Upper lobe of left lung (tissue), 6 donors: ENCODE results near the gene ASB9. TPM values are rescaled to one million over a fixed set of nuclear protein-coding genes. Genes with fewer than 3 reads are reported as not detected.

Experiments
- ATAC-seq, 2 donors: fragments of 200-7000 bp; cut with Tn5 transposase; one replicate each; pipeline ENCODE4 v1.9.1; 2022; ENCODE audit warnings: mild to moderate bottlenecking in 2 of 2, moderate library complexity in 2 of 2; ENCODE audit not compliant: low FRiP score in 2 of 2
- DNase-seq, 2 donors: peaks; one replicate each; pipeline ENCODE4 v3.0.0-alpha.2; 2019 to 2020
- H3K27ac ChIP-seq, 4 donors: fragments of 200-600 bp; sonication (generic); one replicate each; pipeline ENCODE4 v1.5.1; 2016 to 2019
- H3K27me3 ChIP-seq, 4 donors: fragments of 200-600 bp; sonication (generic); one replicate each; pipeline ENCODE4 v1.5.1; 2017 to 2019
- H3K36me3 ChIP-seq, 4 donors: fragments of 200-600 bp; sonication (generic); one replicate each; pipeline ENCODE4 v1.5.1; 2016 to 2019
- H3K4me1 ChIP-seq, 4 donors: fragments of 200-600 bp; sonication (generic); one replicate each; pipeline ENCODE4 v1.5.1; 2018 to 2019
- H3K4me3 ChIP-seq, 4 donors: fragments of 200-600 bp; sonication (generic); one replicate each; pipeline ENCODE4 v1.5.1; 2017 to 2019; ENCODE audit warnings: mild to moderate bottlenecking in 2 of 4, moderate library complexity in 1 of 4
- H3K9me3 ChIP-seq, 4 donors: fragments of 200-600 bp; sonication (generic); one replicate each; pipeline ENCODE4 v1.5.1; 2018 to 2019
- EP300 ChIP-seq, 4 donors: sonication (generic); formaldehyde crosslinking; IDR thresholded peaks; one replicate each; pipeline ENCODE4 v1.5.1; 2017; ENCODE audit warnings: antibody characterized with exemption in 4 of 4, control low read depth in 2 of 4
- POLR2A ChIP-seq, 4 donors: fragments of 450-650 bp; IDR thresholded peaks; one replicate each; pipeline ENCODE4 v1.5.1; 2016 to 2017; ENCODE audit warnings: antibody characterized with exemption in 4 of 4, mild to moderate bottlenecking in 2 of 4
- POLR2AphosphoS5 ChIP-seq, 2 donors: sonication (generic); formaldehyde crosslinking; IDR thresholded peaks; one replicate each; pipeline ENCODE4 v1.5.1; 2017; ENCODE audit warnings: antibody characterized with exemption in 2 of 2
- WGBS, 2 donors: methylation state at CpG; one replicate each; pipeline ENCODE4 v1.1.5; 2017 to 2018; 5-methylcytosine and 5-hydroxymethylcytosine counted together
- total RNA-seq, 6 donors: library from RNA; depleted of rRNA in 4 of 6; stranded (reverse); fragments of >200 nt in 4 of 6; gene quantifications; one replicate each; pipeline versions ENCODE4 v1.1.0 to v1.2.1, GENCODE V29; 2016 to 2021
- TF ChIP-seq, protein P1 (sequence below), 6 experiments: fragments of 450-650 bp in 4 of 6; fragments of 200-600 bp in 2 of 6; sonication (generic) in 2 of 6; IDR thresholded peaks; one replicate each; pipeline ENCODE4 v1.5.1; 2016 to 2019; ENCODE audit warnings: antibody characterized with exemption in 6 of 6
- donor health status: DM: no; HTN: no; CAD: no; lungs with moderate emphysema.
- donor health status: DM: no; HTN: yes; CAD: no; lungs with severe emphysema.

The ASB9 gene, protein sequence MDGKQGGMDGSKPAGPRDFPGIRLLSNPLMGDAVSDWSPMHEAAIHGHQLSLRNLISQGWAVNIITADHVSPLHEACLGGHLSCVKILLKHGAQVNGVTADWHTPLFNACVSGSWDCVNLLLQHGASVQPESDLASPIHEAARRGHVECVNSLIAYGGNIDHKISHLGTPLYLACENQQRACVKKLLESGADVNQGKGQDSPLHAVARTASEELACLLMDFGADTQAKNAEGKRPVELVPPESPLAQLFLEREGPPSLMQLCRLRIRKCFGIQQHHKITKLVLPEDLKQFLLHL
- 1 to 10 TPM; 3.0 to 6.2 (median 3.6) TPM for total RNA-seq

DNA sequence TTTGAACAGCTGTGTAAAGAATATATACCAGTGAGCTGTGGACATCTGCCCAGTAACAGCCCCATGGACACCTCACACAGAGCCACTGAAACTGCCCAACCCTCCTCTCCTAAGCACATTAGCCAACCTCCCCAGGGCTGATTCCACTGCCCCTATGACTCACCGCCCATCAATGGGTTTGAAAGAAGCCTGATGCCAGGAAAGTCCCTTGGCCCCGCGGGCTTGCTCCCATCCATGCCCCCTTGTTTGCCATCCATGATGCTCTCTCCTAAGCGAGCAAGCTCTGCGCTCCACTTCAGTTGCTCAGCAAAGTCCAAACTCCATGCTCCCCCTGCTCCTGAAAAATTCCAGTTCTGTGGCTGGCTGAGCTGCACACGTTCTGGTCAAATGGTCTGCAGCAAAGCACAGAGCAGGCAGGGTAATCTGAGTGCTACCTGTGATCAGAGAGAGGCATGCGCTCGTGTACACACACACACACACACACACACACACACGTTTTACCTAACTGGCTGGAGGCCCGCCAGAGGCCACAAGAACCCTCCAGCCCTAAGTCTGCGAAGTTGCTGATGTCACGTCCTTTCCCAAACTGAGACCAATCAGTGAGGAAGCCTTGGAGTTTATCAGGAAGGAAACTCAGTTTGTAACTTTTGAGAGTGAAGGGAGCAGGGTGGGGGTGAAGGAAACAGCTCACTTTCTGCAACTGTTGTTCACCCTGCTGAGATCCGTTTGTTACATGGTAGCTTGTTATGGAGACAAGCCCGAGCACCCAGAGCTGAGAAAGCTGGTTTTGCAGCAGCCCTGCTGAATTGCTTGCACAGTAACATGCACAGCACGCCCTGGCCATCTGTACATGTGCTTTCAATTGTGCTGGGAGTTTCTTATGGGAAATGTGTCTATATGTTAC is at the start of gene ASB9:
Gene ASB9, minus strand, starts transcription at position 466 of the 904 bp plus-strand sequence. Its CDS starts 209 bp downstream, at position 257.
- peak in 1 of 2 donors; percentile 24 for TF ChIP-seq POLR2AphosphoS5 (IDR thresholded peaks at IDR 0.05)
- TF ChIP-seq EP300 (IDR thresholded peaks at IDR 0.05), result no peak
- ATAC-seq (peak; percentile 73 to 88), DNase-seq (peak in 1 of 2 donors; percentile 73)
- 16 to 35% methylated on average over 7 to 15 of the region's 15 CpGs for WGBS, 2 donors
- no peaks in the 10 kb centered on the region for H3K36me3 ChIP-seq
- no peaks in the 10 kb centered on the region for H3K27me3 ChIP-seq
- no peaks in the 10 kb centered on the region for H3K9me3 ChIP-seq
- peak within 1 kb of the TSS in 3 of 4 donors; percentile 15 to 32 (median 22) for H3K4me3 ChIP-seq
- peaks cover 0 to 7% (median 0%) of the 10 kb centered on the region in 4 donors for H3K4me1 ChIP-seq
- peak within 1 kb of the TSS; percentile 50 to 63 (median 54) for H3K27ac ChIP-seq

DNA sequence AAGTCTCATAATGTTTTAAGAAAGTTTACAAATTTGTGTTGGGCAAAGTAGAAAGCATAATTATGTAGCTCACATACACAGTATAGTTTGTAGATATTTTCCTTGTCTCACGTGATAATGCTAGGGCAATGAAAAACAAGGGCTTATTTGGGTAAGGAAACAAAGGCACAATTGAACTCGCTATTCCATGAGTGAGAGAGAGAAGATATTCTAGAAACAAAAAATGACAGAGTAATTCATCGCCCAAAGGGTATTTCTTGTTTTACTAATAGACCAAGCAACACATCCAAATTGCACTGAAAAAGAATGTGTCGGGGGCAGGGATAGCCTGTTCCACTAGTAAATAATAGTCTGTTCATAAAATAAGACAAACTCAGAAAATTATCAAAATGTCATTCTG is 49.2 kb upstream of the ASB9 start:
- TF ChIP-seq POLR2A (IDR thresholded peaks at IDR 0.05) (no peak), EP300 (IDR thresholded peaks at IDR 0.05) (no peak), POLR2AphosphoS5 (IDR thresholded peaks at IDR 0.05) (no peak)
- TF ChIP-seq, protein P1, sequence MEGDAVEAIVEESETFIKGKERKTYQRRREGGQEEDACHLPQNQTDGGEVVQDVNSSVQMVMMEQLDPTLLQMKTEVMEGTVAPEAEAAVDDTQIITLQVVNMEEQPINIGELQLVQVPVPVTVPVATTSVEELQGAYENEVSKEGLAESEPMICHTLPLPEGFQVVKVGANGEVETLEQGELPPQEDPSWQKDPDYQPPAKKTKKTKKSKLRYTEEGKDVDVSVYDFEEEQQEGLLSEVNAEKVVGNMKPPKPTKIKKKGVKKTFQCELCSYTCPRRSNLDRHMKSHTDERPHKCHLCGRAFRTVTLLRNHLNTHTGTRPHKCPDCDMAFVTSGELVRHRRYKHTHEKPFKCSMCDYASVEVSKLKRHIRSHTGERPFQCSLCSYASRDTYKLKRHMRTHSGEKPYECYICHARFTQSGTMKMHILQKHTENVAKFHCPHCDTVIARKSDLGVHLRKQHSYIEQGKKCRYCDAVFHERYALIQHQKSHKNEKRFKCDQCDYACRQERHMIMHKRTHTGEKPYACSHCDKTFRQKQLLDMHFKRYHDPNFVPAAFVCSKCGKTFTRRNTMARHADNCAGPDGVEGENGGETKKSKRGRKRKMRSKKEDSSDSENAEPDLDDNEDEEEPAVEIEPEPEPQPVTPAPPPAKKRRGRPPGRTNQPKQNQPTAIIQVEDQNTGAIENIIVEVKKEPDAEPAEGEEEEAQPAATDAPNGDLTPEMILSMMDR (IDR thresholded peaks at IDR 0.05), result no peak
- H3K27ac ChIP-seq, result no peak overlapping the region
- no peaks in the 10 kb centered on the region for H3K27me3 ChIP-seq
- H3K4me3 ChIP-seq, result no peak overlapping the region
- peaks cover 0 to 3% (median 0%) of the 10 kb centered on the region in 4 donors for H3K4me1 ChIP-seq
- H3K36me3 ChIP-seq, result peaks cover 0 to 8% (median 0%) of the 10 kb centered on the region in 4 donors
- 78 to 99% methylated on average over 4 of the region's 4 CpGs for WGBS, 2 donors
- H3K9me3 ChIP-seq, result no peaks in the 10 kb centered on the region
- ATAC-seq, result no peak
- DNase-seq, result no peak

DNA sequence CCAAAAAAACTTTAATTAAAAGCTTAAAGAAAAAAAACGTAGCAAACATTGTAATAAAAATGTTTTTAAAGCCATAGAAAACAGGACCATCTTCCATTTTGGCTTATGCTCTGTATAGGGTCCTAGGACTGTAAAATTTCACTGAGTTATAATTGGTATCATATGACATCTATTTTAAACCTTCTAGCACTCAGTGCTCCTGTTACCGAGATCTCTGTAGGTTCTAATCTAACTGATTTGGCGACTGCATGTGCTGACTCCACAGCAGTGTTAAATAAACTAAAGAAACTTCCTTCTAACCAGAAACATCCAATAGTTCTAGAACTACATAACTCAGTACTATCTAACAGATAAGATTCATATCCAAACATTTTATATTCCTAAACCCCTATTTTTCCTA is 45.6 kb upstream of the ASB9 start, which contains the start of gene ASB11:
Gene ASB11, minus strand, starts transcription at position 132 of the 400 bp plus-strand sequence. Its CDS starts 35 bp downstream, at position 97.
- H3K4me1 ChIP-seq, result peaks cover 0 to 10% (median 3%) of the 10 kb centered on the region in 4 donors
- WGBS, 2 donors, result 68 to 80% methylated on average over 3 of the region's 3 CpGs
- no peaks in the 10 kb centered on the region for H3K27me3 ChIP-seq
- ATAC-seq (no peak), DNase-seq (no peak)
- TF ChIP-seq POLR2AphosphoS5 (IDR thresholded peaks at IDR 0.05), result no peak
- TF ChIP-seq, protein P1 (IDR thresholded peaks at IDR 0.05), result no peak
- no peak for TF ChIP-seq POLR2A (IDR thresholded peaks at IDR 0.05)
- no peak for TF ChIP-seq EP300 (IDR thresholded peaks at IDR 0.05)
- H3K27ac ChIP-seq, result no peak within 1 kb of the TSS
- H3K36me3 ChIP-seq, result peaks cover 0 to 3% (median 0%) of the 10 kb centered on the region in 4 donors
- no peaks in the 10 kb centered on the region for H3K9me3 ChIP-seq
- no peak within 1 kb of the TSS for H3K4me3 ChIP-seq

DNA sequence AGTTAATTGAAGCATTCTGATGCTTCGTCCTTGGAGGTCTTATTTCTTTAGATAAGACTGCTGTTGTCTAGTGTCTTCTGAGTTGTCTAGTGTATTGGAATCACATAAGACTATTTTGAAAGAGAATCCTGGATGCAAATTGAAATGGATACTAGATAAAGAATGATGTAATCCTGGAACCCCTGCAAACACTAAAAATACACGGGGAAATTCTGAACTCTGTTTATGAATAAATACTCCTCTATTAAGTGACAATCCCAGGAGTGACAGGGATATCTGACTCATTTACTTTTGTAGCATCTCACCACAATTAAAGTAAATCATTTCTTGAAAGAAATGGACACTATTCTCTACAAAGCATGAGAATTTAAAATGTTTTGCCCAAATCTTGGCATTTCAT is 44.6 kb upstream of the ASB9 start:
- Histone ChIP-seq H3K27me3 (no peaks in the 10 kb centered on the region), H3K27ac (no peak overlapping the region), H3K9me3 (no peaks in the 10 kb centered on the region), H3K4me3 (no peak overlapping the region), H3K36me3 (no peaks in the 10 kb centered on the region), H3K4me1 (peaks cover 0 to 16% (median 3%) of the 10 kb centered on the region in 4 donors)
- no peak for TF ChIP-seq POLR2A (IDR thresholded peaks at IDR 0.05)
- DNase-seq (no peak), ATAC-seq (no peak)
- 43 to 50% methylated on average over 2 of the region's 2 CpGs for WGBS, 2 donors

DNA sequence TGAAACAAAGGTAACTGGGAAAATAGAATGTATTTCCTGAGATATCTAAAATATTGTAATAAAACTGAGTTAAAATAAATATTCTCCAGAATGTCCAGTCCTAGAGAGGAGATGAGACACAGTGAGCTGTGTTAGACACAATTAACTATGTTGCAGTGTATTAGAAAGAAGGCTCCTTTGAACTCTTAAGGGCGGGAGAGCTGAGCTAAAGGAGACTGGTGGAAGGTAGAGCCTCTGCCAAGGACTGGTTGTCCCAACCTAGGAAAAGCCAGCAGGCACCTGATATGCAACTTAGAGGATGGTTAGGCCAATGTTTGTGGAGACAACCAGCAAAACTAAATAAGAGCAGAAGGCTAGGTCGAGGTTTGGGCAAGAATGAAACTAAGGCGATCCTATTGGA is 41.2 kb upstream of the ASB9 start:
- no peak overlapping the region for H3K4me3 ChIP-seq
- no peaks in the 10 kb centered on the region for H3K36me3 ChIP-seq
- no peak for TF ChIP-seq POLR2AphosphoS5 (IDR thresholded peaks at IDR 0.05)
- no peak for TF ChIP-seq EP300 (IDR thresholded peaks at IDR 0.05)
- no peak for TF ChIP-seq POLR2A (IDR thresholded peaks at IDR 0.05)
- TF ChIP-seq, protein P1 (IDR thresholded peaks at IDR 0.05), result no peak
- H3K9me3 ChIP-seq, result no peaks in the 10 kb centered on the region
- no peak for DNase-seq
- H3K4me1 ChIP-seq, result peaks cover 0 to 16% (median 3%) of the 10 kb centered on the region in 4 donors
- peak overlapping the region in 3 of 4 donors; percentile 18 to 75 (median 72) for H3K27ac ChIP-seq
- H3K27me3 ChIP-seq, result no peaks in the 10 kb centered on the region
- WGBS, 2 donors, result 65 to 81% methylated on average over 3 of the region's 3 CpGs
- ATAC-seq, result no peak
